Coronary artery (tissue), 2 donors: ENCODE results near the gene DYNLT2B.
A peak's percentile ranks its signal among the peaks of the same experiment; 100 is the strongest.

Source experiments
- DNase-seq: peaks from one replicate; pipeline ENCODE4 v3.0.0-alpha.2; 2017; ENCODE audit warnings: low spot score
- H3K27ac ChIP-seq, 2 donors: fragments of 200-600 bp; sonication (generic); one replicate each; pipeline ENCODE4 v1.5.1; 2016 to 2019
- H3K4me3 ChIP-seq: fragments of 200-600 bp; sonication (generic); 2 replicates; pipeline ENCODE4 v1.5.1; 2016; ENCODE audit warnings: mild to moderate bottlenecking, moderate library complexity
- CTCF ChIP-seq: fragments of 200-600 bp; sonication (generic); IDR thresholded peaks from one replicate; pipeline ENCODE4 v1.5.1; 2019; ENCODE audit warnings: antibody characterized with exemption

DYNLT2B gene

GRCh38 chr3:196287440-196288140, 30.4 kb downstream of the DYNLT2B start, which contains the start of gene PCYT1A:
Gene PCYT1A (minus strand): TSS chr3:196287726. CDS start chr3:196270531, 17,195 bp downstream.
- peak within 1 kb of the TSS; percentile 88 for H3K4me3 ChIP-seq
- no peak for TF ChIP-seq CTCF
- DNase-seq: peak; percentile 94
- peak within 1 kb of the TSS; percentile 82 to 96 for H3K27ac ChIP-seq

GRCh38 chr3:196287090-196287439, 31.0 kb downstream of the DYNLT2B start:
- DNase-seq: no peak
- no peak for TF ChIP-seq CTCF
- H3K27ac ChIP-seq: peak overlapping the region; percentile 82 to 96
- peak overlapping the region; percentile 88 for H3K4me3 ChIP-seq

GRCh38 chr3:196284396-196284795, 33.6 kb downstream of the DYNLT2B start:
- no peak for TF ChIP-seq CTCF
- no peak overlapping the region for H3K27ac ChIP-seq
- DNase-seq: no peak
- H3K4me3 ChIP-seq: no peak overlapping the region

- Histone ChIP-seq H3K4me3 (no peak overlapping the region), H3K27ac (no peak overlapping the region)
- DNase-seq: no peak
- no peak for TF ChIP-seq CTCF
These were observed 36.1 kb downstream of the DYNLT2B start for GRCh38 chr3:196281962-196282361.

GRCh38 chr3:196280689-196281440, 37.2 kb downstream of the DYNLT2B start:
- DNase-seq: no peak
- Histone ChIP-seq H3K27ac (no peak overlapping the region), H3K4me3 (no peak overlapping the region)
- TF ChIP-seq CTCF: no peak

- no peak for TF ChIP-seq CTCF
These were observed 42.9 kb downstream of the DYNLT2B start for GRCh38 chr3:196275126-196275525.

GRCh38 chr3:196274585-196274984, 43.5 kb downstream of the DYNLT2B start:
- no peak for DNase-seq
- Histone ChIP-seq H3K4me3 (no peak overlapping the region), H3K27ac (no peak overlapping the region)
- no peak for TF ChIP-seq CTCF

More at GRCh38 chr3:196275126-196275525, 42.9 kb downstream of the DYNLT2B start:
- H3K27ac ChIP-seq: no peak overlapping the region
- no peak for DNase-seq
- no peak overlapping the region for H3K4me3 ChIP-seq
